Body of pancreas (tissue), 4 donors: ENCODE data around the gene ZNF219. TPM values are rescaled to one million over a fixed set of nuclear protein-coding genes. Genes with fewer than 3 reads are reported as not detected.

ENCODE experiments used
- ATAC-seq: fragments of 150-250 bp; one replicate; pipeline ENCODE4 v1.9.1; 2016
- DNase-seq, 4 donors: peaks; one replicate each; pipeline ENCODE4 v3.0.0-alpha.2; 2019
- H3K27ac ChIP-seq, 4 donors: fragments of 200-600 bp; sonication (generic); 1 replicate in 3 of 4; 2 replicates in 1 of 4; pipeline versions ENCODE4 v1.5.1 to v1.6.1; 2016 to 2019; ENCODE audit warnings: mild to moderate bottlenecking in 1 of 4, mixed read lengths in 1 of 4, moderate library complexity in 1 of 4
- H3K27me3 ChIP-seq, 2 donors: fragments of 200-600 bp; sonication (generic); one replicate each; pipeline ENCODE4 v1.6.0; 2016; ENCODE audit warnings: mild to moderate bottlenecking in 1 of 2
- H3K36me3 ChIP-seq, 2 donors: fragments of 200-600 bp; sonication (generic); replicated peaks in 1 of 2; 2 replicates each; pipeline ENCODE4 v1.5.1; 2016; ENCODE audit warnings: low read depth in 2 of 2; ENCODE audit not compliant: insufficient read depth in 1 of 2
- H3K4me1 ChIP-seq: fragments of 200-600 bp; sonication (generic); one replicate; pipeline ENCODE4 v1.6.0; 2016
- H3K4me3 ChIP-seq, 2 donors: fragments of 200-600 bp; sonication (generic); 1 replicate in 1 of 2; 2 replicates in 1 of 2; pipeline ENCODE4 v1.5.1; 2016 to 2019
- H3K9me3 ChIP-seq, 3 donors: fragments of 200-600 bp; sonication (generic); 1 replicate in 2 of 3; 2 replicates in 1 of 3; pipeline ENCODE4 v1.5.1; 2016
- POLR2A ChIP-seq, 3 donors: fragments of 450-650 bp; IDR thresholded peaks; one replicate each; pipeline ENCODE4 v1.6.1; 2016; ENCODE audit warnings: antibody characterized with exemption in 3 of 3, mild to moderate bottlenecking in 2 of 3
- WGBS, 2 donors: methylation state at CpG; one replicate each; pipeline ENCODE4 v1.1.5; 2017; 5-methylcytosine and 5-hydroxymethylcytosine counted together
- intact Hi-C: fragments of 100-400 bp; cut with DNase I; formaldehyde crosslinking; loops from one replicate; pipeline ENCODE4 v1.15.1; 2023
- total RNA-seq, 2 donors: library from RNA; depleted of rRNA; stranded (reverse); fragments of >200 nt; gene quantifications; one replicate each; pipeline ENCODE4 v1.1.0, GENCODE V29; 2016
- TF ChIP-seq, protein P1 (sequence below), 7 experiments: fragments of 450-650 bp in 4 of 7; fragments of 200-600 bp in 3 of 7; sonication (generic) in 3 of 7; IDR thresholded peaks; one replicate each; pipeline ENCODE4 v1.5.1; 2016 to 2019; ENCODE audit warnings: antibody characterized with exemption in 7 of 7

Gene ZNF219
- total RNA-seq, 2 donors from 2014 or later: 28.3 to 39.2 TPM

DNA sequence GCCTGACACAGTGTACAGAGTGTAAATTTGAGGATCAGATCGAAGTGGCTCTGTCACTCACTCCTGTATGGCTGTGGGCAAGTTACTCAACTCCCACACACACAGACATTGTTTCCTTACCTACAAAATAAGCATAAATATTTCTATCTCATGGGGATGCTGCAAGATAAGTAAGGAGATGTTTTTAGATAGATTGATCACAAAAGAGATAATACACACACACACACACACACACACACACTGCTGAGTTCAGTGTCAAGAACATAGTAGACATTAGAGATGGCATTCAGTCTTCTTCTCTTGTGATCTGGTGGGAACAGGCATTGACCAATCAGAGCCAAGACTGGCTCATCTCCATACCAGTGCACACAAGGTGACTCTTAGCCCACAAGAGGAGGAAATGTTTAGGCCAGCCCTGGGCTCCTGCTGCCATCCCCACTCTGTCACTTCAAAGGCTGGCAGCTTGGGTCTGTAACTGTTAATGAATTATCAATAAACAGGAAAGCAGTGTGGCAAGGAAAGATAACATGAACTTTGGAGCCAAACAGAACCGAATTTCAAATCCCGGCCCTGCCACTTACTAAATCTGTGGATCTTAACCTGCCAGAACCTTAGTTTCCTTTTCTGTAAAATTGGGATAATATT is 44.2 kb downstream of the ZNF219 start:
- no peaks in the 10 kb centered on the region for H3K36me3 ChIP-seq
- DNase-seq: peak in 3 of 4 donors; percentile 50 to 57 (median 56)
- H3K4me3 ChIP-seq: no peak overlapping the region
- no peaks in the 10 kb centered on the region for H3K9me3 ChIP-seq
- 8 to 17% methylated on average over 3 of the region's 3 CpGs for WGBS, 2 donors
- H3K4me1 ChIP-seq: peaks cover 43% of the 10 kb centered on the region
- peak overlapping the region in 3 of 4 donors; percentile 51 to 76 (median 59) for H3K27ac ChIP-seq
- H3K27me3 ChIP-seq: no peaks in the 10 kb centered on the region
- intact Hi-C loops: no loop called here
- TF ChIP-seq POLR2A (IDR thresholded peaks at IDR 0.05): no peak
- TF ChIP-seq, protein P1, sequence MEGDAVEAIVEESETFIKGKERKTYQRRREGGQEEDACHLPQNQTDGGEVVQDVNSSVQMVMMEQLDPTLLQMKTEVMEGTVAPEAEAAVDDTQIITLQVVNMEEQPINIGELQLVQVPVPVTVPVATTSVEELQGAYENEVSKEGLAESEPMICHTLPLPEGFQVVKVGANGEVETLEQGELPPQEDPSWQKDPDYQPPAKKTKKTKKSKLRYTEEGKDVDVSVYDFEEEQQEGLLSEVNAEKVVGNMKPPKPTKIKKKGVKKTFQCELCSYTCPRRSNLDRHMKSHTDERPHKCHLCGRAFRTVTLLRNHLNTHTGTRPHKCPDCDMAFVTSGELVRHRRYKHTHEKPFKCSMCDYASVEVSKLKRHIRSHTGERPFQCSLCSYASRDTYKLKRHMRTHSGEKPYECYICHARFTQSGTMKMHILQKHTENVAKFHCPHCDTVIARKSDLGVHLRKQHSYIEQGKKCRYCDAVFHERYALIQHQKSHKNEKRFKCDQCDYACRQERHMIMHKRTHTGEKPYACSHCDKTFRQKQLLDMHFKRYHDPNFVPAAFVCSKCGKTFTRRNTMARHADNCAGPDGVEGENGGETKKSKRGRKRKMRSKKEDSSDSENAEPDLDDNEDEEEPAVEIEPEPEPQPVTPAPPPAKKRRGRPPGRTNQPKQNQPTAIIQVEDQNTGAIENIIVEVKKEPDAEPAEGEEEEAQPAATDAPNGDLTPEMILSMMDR (IDR thresholded peaks at IDR 0.05): no peak
- ATAC-seq: peak; percentile 84

DNA sequence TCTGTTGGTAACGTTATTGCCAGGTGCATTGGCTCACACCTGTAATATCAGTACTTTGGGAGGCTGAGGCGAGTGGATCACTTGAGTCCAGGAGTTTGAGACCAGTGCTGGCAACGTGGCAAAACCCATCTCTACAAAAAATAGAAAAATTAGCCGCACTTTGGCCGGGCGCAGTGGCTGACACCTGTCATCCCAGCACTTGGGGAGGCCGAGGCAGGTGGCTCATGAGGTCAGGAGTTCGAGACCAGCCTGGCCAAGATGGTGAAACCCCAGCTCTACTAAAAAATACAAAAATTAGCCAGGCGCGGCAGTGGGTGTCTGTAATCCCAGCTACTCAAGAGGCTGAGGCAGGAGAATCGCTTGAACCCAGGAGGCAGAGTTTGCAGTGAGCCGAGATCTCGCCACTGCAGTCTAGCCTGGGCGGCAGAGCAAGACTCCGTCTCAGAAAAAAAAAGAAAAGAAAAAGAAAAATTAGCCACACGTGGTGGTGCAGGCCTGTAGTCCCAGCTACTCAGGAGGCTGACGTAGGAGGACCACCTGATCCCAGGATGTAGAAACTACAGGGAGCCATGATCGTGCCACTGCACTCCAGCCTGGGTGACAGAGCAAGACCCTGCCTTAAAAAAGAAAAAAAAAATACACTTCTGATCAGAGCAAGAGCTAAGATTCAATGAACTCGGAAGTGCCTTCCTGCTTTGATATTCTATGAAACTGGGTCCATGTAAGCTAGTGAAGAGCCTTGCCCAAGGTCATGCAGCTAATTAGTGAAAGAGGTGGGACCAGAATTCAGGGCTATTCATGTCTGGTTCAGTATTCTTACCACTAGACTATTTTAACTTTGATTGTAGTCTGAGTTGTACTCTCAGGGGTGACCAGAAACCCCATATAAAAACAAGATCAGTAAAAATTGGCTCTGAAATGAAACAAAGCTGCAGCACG is 45.0 kb downstream of the ZNF219 start:
- DNase-seq: no peak
- intact Hi-C loops: no loop called here
- ATAC-seq: no peak
- Histone ChIP-seq H3K27ac (peak overlapping the region in 3 of 4 donors; percentile 51 to 76 (median 59)), H3K27me3 (no peaks in the 10 kb centered on the region), H3K9me3 (no peaks in the 10 kb centered on the region), H3K4me3 (no peak overlapping the region), H3K4me1 (peaks cover 50% of the 10 kb centered on the region), H3K36me3 (no peaks in the 10 kb centered on the region)
- 82 to 86% methylated on average over 20 of the region's 20 CpGs for WGBS, 2 donors
- TF ChIP-seq, protein P1 (IDR thresholded peaks at IDR 0.05): no peak
- TF ChIP-seq POLR2A (IDR thresholded peaks at IDR 0.05): no peak

DNA sequence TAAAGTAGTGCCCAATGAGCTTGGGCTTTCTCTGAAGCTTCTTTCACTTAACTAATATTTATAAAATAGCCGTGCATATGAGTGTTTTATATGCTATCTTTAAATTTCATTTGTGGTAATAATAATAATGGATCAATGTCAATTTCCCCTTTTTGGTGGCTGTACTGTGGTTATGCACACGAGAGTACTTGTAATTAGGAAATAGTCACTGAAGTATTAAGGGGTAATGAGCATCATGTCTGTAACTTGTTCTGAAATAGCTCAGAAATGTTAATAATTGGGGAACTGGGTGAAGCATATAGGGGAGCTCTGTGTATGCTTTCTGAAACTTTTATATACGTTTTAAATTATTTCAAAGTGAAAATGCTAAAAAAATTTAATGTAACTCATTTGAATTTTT is 47.9 kb downstream of the ZNF219 start:
- no peaks in the 10 kb centered on the region for H3K36me3 ChIP-seq
- H3K4me3 ChIP-seq: no peak overlapping the region
- DNase-seq: no peak
- ATAC-seq: no peak
- WGBS, 2 donors: 67 to 74% methylated on average over 3 of the region's 3 CpGs
- no peaks in the 10 kb centered on the region for H3K27me3 ChIP-seq
- no peaks in the 10 kb centered on the region for H3K9me3 ChIP-seq
- peak overlapping the region in 1 of 4 donors; percentile 4 for H3K27ac ChIP-seq
- peaks cover 53% of the 10 kb centered on the region for H3K4me1 ChIP-seq
- intact Hi-C loops: no loop called here
- TF ChIP-seq, protein P1 (IDR thresholded peaks at IDR 0.05): no peak
- TF ChIP-seq POLR2A (IDR thresholded peaks at IDR 0.05): no peak

DNA sequence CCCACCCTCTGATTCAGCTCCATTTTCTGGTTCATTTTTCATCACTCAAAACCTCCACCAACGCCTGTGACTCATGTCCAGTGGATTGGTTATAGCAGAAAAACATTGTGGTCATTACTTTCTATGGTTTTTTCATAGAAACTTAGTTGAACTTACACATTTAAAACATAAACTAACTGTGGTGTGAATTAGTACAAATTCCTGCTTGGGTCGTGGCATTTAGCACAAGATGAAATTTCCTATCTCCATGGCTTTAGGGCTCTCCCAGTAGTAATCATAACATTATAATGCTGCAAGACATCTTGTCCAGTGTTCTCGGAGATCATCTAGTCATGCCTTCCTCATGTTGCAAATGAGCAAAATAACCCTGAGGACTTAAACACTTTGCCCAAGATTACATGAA is 49.2 kb downstream of the ZNF219 start:
- ATAC-seq (no peak), DNase-seq (no peak)
- H3K4me1 ChIP-seq: peaks cover 43% of the 10 kb centered on the region
- no peak for TF ChIP-seq POLR2A (IDR thresholded peaks at IDR 0.05)
- TF ChIP-seq, protein P1 (IDR thresholded peaks at IDR 0.05): no peak
- intact Hi-C loops: no loop called here
- 72 to 73% methylated on average over 3 of the region's 3 CpGs for WGBS, 2 donors
- H3K9me3 ChIP-seq: no peaks in the 10 kb centered on the region
- H3K27ac ChIP-seq: peak overlapping the region in 3 of 4 donors; percentile 22 to 59 (median 48)
- H3K36me3 ChIP-seq: no peaks in the 10 kb centered on the region
- no peaks in the 10 kb centered on the region for H3K27me3 ChIP-seq
- no peak overlapping the region for H3K4me3 ChIP-seq
